Urinary bladder (tissue), 4 donors: ENCODE measurements around the gene TCN2. TPM values are rescaled to one million over a fixed set of nuclear protein-coding genes. Genes with fewer than 3 reads are reported as not detected.

ENCODE experiments used
- DNase-seq: peaks from one replicate; pipeline ENCODE4 v3.0.0-alpha.2; 2015; ENCODE audit errors: extremely low spot score
- H3K27ac ChIP-seq: one replicate; pipeline ENCODE4 v1.5.1; 2013; ENCODE audit warnings: low read depth, mild to moderate bottlenecking, moderate library complexity
- H3K36me3 ChIP-seq: one replicate; pipeline ENCODE4 v1.6.1; 2013; ENCODE audit warnings: mild to moderate bottlenecking, moderate library complexity; ENCODE audit not compliant: insufficient read depth
- H3K4me1 ChIP-seq: one replicate; pipeline ENCODE4 v1.6.1; 2013; ENCODE audit warnings: mild to moderate bottlenecking, moderate library complexity; ENCODE audit not compliant: insufficient read depth
- H3K4me3 ChIP-seq: one replicate; pipeline ENCODE4 v1.5.1; 2013; ENCODE audit warnings: low read depth, low read length
- WGBS: extraction: QIAGEN DNeasy Blood & Tissue Kit; methylation state at CpG from one replicate; pipeline ENCODE4 v1.1.7; 2013; 5-methylcytosine and 5-hydroxymethylcytosine counted together
- polyA plus RNA-seq: library from polyadenylated mRNA; stranded (reverse); fragments of 200-250 nt; gene quantifications from one replicate; pipeline ENCODE4 v1.2.3, GENCODE V29; 2013
- total RNA-seq: library from RNA; depleted of rRNA; stranded (reverse); fragments of >200 nt; gene quantifications from one replicate; pipeline ENCODE4 v1.2.3, GENCODE V29; 2014
- donor health status: healthy with polysubstance abuse.
- donor health status: healthy.

The TCN2 gene
- total and polyA plus RNA-seq, 2 donors = 7.9 to 21.2 TPM

DNA sequence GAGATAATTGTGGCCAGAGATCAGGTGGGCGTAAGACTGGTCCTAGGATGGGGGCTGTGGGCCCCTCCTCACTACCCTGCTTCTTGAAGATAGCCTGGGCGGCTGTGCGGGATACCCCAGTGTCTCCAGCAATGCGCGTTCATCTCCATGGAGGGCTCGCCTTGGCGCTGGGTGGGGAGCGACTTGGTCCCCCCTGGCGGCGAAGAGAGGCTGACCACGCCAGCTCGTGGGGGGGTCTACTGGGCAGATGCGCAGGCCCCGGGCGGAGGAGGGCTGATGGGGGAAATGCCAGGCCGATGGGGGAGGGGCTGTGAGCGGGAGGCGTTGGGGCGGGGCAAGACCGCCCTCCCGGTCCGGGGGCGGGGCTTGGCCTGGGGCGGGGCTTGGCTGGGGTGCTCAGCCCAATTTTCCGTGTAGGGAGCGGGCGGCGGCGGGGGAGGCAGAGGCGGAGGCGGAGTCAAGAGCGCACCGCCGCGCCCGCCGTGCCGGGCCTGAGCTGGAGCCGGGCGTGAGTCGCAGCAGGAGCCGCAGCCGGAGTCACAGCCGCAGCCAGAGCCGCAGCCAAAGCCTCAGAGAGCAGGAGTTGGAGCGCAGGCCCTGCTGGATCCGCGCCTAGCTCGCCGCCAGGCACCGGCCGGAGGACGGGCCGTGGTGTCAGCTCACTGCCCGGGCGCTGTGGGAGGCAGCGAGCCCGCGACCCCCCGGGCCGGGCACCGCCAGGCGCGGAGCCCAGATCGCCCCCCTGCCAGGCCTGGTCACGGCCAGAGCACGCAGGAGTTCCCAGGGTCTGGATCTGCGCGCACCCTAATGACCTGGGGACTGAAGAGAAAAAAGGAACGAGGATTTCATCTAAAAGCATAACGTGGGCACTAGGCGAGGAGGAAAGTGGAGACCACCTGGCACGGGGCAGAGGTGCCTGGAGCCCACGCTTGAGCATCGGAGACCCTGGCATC, 28.6 kb downstream of the TCN2 start, which contains the start of gene SLC35E4:
SLC35E4 (plus strand) TSS at position 509 of the 953 bp plus-strand sequence. CDS start 670 bp downstream, outside the sequence.
- under 1% methylated on average over 75 of the region's 75 CpGs for WGBS
- peak within 1 kb of the TSS; percentile 51 for H3K4me3 ChIP-seq
- no peaks in the 10 kb centered on the region for H3K36me3 ChIP-seq
- peak within 1 kb of the TSS; percentile 91 for H3K27ac ChIP-seq
- DNase-seq = peak; percentile 62
- peaks cover 3% of the 10 kb centered on the region for H3K4me1 ChIP-seq

DNA sequence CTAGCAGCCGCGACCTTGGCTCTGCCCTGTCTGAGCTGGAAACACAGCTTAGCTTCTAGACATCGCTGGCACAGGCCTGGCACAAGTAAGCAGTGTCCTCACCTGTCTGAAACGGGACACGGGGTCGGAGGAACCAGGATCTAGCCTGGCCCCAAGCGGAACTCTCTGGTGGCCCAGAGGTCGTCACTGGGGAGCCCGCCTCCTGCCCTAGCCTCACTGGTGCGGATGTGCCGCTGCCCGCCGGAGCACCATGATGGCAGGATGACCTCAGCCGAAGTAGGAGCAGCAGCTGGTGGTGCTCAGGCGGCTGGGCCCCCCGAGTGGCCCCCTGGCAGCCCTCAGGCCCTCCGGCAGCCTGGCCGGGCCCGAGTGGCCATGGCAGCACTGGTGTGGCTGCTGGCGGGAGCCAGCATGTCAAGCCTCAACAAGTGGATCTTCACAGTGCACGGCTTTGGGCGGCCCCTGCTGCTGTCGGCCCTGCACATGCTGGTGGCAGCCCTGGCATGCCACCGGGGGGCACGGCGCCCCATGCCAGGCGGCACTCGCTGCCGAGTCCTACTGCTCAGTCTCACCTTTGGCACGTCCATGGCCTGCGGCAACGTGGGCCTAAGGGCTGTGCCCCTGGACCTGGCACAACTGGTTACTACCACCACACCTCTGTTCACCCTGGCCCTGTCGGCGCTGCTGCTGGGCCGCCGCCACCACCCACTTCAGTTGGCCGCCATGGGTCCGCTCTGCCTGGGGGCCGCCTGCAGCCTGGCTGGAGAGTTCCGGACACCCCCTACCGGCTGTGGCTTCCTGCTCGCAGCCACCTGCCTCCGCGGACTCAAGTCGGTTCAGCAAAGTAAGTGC, 29.5 kb downstream of the TCN2 start:
- Histone ChIP-seq H3K4me1 (peaks cover 3% of the 10 kb centered on the region), H3K36me3 (no peaks in the 10 kb centered on the region), H3K27ac (peak overlapping the region; percentile 69), H3K4me3 (peak overlapping the region; percentile 51)
- no peak for DNase-seq
- 54% methylated on average over 45 of the region's 45 CpGs for WGBS

DNA sequence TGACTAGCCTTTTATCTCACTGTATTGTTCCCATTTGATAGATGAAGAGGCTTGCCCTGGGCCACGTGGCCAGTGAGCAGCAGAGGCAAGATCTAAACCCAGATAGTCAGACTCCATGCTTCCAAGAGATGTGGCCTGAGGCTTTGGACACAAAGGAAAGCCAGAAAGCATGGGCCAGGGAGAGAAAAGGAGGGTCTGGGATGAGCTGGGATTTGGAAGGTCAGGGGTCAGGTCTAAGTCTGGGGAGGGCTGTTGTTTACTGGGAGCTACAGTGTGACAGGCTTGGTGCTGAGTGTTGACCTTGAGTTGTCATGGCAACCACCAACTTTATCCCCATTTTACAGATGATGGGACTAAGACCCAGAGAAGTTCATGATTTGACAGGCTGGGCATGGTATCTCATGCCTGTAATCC, 30.7 kb downstream of the TCN2 start:
- Histone ChIP-seq H3K36me3 (no peaks in the 10 kb centered on the region), H3K27ac (no peak overlapping the region), H3K4me1 (peaks cover 3% of the 10 kb centered on the region), H3K4me3 (no peak overlapping the region)
- DNase-seq = no peak
- 80% methylated on average over 1 of the region's 1 CpG for WGBS

DNA sequence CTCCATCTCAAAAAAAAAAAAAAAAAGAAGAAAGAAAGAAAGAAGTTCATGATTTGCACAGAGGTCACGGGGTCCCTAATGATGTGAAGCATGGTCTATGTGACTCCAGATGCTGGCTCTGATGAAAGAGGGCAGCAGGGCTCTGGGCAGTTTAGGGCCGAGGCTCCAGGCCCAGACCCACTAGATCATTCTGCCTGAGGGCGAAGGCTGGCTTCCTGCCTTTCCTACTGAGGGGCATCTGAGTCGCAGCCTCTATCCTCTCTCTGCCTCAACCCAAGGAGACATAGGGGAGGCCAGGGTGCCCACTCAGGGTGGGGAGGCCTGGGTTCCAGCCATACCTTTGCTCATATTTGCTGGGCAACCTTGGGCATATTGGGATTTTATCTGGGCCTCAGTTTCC, 33.4 kb downstream of the TCN2 start:
- Histone ChIP-seq H3K4me3 (no peak overlapping the region), H3K27ac (no peak overlapping the region), H3K4me1 (peaks cover 3% of the 10 kb centered on the region), H3K36me3 (no peaks in the 10 kb centered on the region)
- no peak for DNase-seq
- WGBS = 97% methylated on average over 4 of the region's 4 CpGs

DNA sequence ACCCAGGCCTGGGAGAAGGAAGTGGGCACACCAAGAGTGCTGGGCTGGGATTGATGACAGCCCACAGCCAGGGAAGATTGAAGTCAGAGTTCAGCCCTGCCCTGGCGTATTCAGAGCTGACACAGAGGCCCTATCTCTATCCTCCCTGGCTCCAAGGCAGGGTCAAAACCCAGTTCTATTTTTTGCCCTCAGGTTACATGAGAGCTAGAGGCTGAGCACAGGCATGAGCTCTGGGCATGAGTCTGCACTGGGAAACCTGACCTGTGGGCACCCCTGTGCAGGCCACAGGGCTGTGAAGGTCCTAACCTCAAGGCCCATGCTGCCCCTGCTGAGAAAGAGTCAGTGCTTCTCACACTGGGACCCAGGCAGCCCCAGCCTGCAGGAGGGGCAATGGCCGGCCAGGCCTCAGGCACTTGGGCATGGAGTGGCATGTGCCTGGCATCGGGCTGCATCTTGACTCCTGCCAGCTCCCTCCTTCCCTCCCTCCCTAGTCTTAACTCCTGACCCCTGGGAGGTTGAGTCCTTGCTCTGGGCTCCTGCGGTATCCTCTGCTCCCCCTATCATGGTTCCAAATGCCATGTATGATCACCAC, 34.0 kb downstream of the TCN2 start:
- 95% methylated on average over 4 of the region's 4 CpGs for WGBS
- Histone ChIP-seq H3K27ac (no peak overlapping the region), H3K4me3 (no peak overlapping the region), H3K36me3 (no peaks in the 10 kb centered on the region), H3K4me1 (peaks cover 3% of the 10 kb centered on the region)
- no peak for DNase-seq

DNA sequence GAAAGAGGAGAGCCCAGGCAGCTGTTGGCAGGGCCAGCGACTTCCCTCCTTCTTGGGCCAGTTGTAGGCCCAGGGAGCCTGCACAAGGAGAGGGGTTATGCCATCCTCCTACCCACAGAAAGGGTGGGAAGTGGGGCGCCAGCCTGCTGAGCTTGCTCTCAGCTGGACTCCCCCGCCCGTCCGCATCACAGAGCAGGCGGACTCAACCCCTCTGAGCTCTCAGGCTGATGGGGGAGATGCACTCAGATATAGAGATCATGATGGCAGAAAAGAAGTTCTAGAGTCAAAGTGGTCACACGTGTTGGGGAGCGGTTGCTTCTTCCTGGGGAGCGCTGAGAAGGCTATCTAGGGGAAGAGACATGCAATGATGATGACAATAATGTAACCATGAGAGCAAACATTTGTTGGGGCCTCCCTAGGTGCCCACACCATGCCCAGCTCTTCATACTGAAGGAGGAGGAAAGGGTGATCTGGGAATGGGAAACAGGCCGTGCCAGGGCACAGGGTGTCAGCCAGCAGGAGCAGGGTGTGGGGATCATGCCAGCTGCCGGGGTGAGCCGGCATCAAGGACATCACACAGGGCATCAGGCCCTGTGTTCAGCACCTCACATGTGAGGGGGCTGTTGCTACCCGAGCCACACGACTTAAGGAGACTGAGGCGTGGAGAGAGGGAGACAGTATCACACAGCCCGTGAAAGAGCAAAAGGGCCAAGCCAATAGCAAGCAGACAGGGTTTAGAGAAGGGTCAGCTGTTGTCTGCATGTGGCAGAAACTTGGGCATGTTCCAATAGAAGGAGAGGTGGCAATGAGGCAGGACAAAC, 36.3 kb downstream of the TCN2 start:
- WGBS = 82% methylated on average over 16 of the region's 16 CpGs
- DNase-seq = no peak
- H3K36me3 ChIP-seq = no peaks in the 10 kb centered on the region

GRCh38 chr22:30646518-30647160, 39.7 kb downstream of the TCN2 start:
- Histone ChIP-seq H3K36me3 (no peaks in the 10 kb centered on the region), H3K27ac (no peak overlapping the region), H3K4me1 (no peaks in the 10 kb centered on the region), H3K4me3 (no peak overlapping the region)
- 96% methylated on average over 25 of the region's 25 CpGs for WGBS
- no peak for DNase-seq

More for the DNA sequence above, 36.3 kb downstream of the TCN2 start:
- Histone ChIP-seq H3K4me3 (no peak overlapping the region), H3K4me1 (no peaks in the 10 kb centered on the region), H3K27ac (no peak overlapping the region)

- no peaks in the 10 kb centered on the region for H3K4me1 ChIP-seq
- 87% methylated on average over 3 of the region's 3 CpGs for WGBS
- no peak overlapping the region for H3K27ac ChIP-seq
- H3K4me3 ChIP-seq = no peak overlapping the region
- no peaks in the 10 kb centered on the region for H3K36me3 ChIP-seq
- DNase-seq = no peak
Measured at GRCh38 chr22:30647536-30647935, 40.6 kb downstream of the TCN2 start.

- no peak for DNase-seq
- Histone ChIP-seq H3K4me3 (no peak overlapping the region), H3K27ac (no peak overlapping the region), H3K4me1 (no peaks in the 10 kb centered on the region), H3K36me3 (no peaks in the 10 kb centered on the region)
- 97% methylated on average over 3 of the region's 3 CpGs for WGBS
Measured at GRCh38 chr22:30648825-30649224, 41.9 kb downstream of the TCN2 start.

DNA sequence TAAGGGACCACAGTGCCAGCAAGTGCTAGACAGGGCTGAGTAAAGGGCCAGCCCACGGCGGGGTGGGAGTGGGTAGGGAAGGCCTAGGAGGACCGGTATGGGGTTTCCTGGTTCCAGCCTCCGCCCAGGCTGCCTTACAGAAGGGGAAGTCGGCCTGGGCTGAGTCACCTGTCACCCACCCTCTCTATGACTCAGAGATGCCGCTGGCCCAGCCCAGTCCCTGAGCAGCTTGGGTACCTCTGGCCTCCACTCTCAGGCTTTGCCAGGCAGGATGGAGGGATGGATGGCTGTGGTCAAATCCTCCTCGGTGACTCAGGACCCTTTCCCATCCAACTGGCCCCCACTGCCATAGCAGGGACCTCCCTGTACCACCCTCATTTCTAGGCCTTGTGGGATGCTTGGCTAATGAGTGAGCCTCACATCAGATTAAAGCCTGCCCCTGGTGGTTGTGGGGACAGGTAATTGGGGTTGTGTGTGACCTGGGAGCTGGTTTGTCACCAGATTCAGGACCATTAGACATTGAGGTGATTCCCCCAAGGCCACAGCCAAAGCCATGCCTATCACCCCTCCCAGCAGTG, 42.5 kb downstream of the TCN2 start:
- 67% methylated on average over 7 of the region's 7 CpGs for WGBS
- Histone ChIP-seq H3K27ac (no peak overlapping the region), H3K36me3 (no peaks in the 10 kb centered on the region), H3K4me1 (no peaks in the 10 kb centered on the region), H3K4me3 (no peak overlapping the region)
- peak; percentile 35 for DNase-seq

GRCh38 chr22:30650508-30651116, 43.6 kb downstream of the TCN2 start:
- DNase-seq = no peak
- Histone ChIP-seq H3K27ac (no peak overlapping the region), H3K36me3 (no peaks in the 10 kb centered on the region), H3K4me3 (no peak overlapping the region), H3K4me1 (no peaks in the 10 kb centered on the region)
- WGBS = 55% methylated on average over 5 of the region's 5 CpGs

DNA sequence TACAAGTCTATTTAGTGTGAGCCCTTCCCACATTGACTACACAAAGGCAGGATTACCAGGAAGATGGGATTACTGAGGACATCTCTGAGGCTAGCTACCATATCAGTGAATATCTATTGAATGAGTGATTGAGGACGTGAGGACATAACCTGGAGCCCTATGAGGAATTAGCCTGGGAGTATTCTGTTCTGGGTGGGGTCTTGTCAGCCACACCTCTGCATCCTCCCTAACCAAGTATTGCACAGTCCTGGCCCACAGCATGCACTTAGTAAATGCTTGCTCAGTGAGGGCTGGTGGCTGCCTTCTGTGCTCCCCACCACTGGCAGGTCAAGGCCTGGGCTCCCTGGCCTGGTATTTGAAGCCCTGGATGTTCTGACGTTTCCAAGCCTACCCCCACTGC, 45.9 kb downstream of the TCN2 start:
- no peaks in the 10 kb centered on the region for H3K36me3 ChIP-seq
- 81% methylated on average over 2 of the region's 2 CpGs for WGBS
- no peak overlapping the region for H3K27ac ChIP-seq
- H3K4me3 ChIP-seq = no peak overlapping the region
- no peak for DNase-seq
- H3K4me1 ChIP-seq = no peaks in the 10 kb centered on the region
